PFSK-1 (cell line): ENCODE results near the gene TSEN34.

Experiments
- FOXP2 ChIP-seq: optimal IDR thresholded peaks from 2 replicates; pipeline ENCODE3; 2011; ENCODE audit warnings: borderline replicate concordance, control low read depth, inconsistent platforms; ENCODE audit not compliant: insufficient read depth; ENCODE audit errors: extremely low read length, extremely low read depth
- POLR2AphosphoS5 ChIP-seq: IDR thresholded peaks from 2 replicates; pipeline ENCODE4 v1.6.1; 2012; ENCODE audit warnings: low read depth, mild to moderate bottlenecking, control low read depth, low read length, moderate library complexity
- SIN3A ChIP-seq: IDR thresholded peaks from 2 replicates; pipeline ENCODE4 v1.6.1; 2012; ENCODE audit warnings: mild to moderate bottlenecking, low read length, moderate library complexity, borderline replicate concordance; ENCODE audit not compliant: insufficient read depth
- TAF1 ChIP-seq: IDR thresholded peaks from 2 replicates; pipeline ENCODE4 v1.6.1; 2012; ENCODE audit warnings: low read length, control low read depth, borderline replicate concordance; ENCODE audit not compliant: insufficient read depth

GRCh38 chr19:54162884-54163283, 28.2 kb upstream of the TSEN34 start:
- no peak for TF ChIP-seq POLR2AphosphoS5
- no peak for TF ChIP-seq TAF1
- TF ChIP-seq SIN3A: no peak
- no peak for TF ChIP-seq FOXP2
